ENCODE measurements around the gene NONO. TPM values are rescaled to one million over a fixed set of nuclear protein-coding genes. Genes with fewer than 3 reads are reported as not detected.
"Not testable (repeated sequence)": the region's sequence is repeated elsewhere in the genome, so short reads cannot be mapped to it uniquely, and the experiment has no call there.

NONO gene
- total RNA-seq, 2 experiments from 2014 or later: 440 to 472 TPM

- H3K9me3 Mint-ChIP-seq: no peaks in the 10 kb centered on the region
- ATAC-seq (ENCODE audit: poor library complexity): no peak
- peaks cover 26% of the 10 kb centered on the region for H3K4me1 Mint-ChIP-seq (ENCODE audit: low read depth)
- no peak overlapping the region for H3K4me3 Mint-ChIP-seq
- TF ChIP-seq, protein P1, sequence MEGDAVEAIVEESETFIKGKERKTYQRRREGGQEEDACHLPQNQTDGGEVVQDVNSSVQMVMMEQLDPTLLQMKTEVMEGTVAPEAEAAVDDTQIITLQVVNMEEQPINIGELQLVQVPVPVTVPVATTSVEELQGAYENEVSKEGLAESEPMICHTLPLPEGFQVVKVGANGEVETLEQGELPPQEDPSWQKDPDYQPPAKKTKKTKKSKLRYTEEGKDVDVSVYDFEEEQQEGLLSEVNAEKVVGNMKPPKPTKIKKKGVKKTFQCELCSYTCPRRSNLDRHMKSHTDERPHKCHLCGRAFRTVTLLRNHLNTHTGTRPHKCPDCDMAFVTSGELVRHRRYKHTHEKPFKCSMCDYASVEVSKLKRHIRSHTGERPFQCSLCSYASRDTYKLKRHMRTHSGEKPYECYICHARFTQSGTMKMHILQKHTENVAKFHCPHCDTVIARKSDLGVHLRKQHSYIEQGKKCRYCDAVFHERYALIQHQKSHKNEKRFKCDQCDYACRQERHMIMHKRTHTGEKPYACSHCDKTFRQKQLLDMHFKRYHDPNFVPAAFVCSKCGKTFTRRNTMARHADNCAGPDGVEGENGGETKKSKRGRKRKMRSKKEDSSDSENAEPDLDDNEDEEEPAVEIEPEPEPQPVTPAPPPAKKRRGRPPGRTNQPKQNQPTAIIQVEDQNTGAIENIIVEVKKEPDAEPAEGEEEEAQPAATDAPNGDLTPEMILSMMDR (IDR thresholded peaks at IDR 0.05): no peak
- H3K4me3 ChIP-seq (ENCODE audit: low read length): no peak overlapping the region
- no peaks in the 10 kb centered on the region for H3K27me3 ChIP-seq (ENCODE audit: control insufficient read depth in 1 of 2, insufficient read depth in 2 of 2, low read length in 2 of 2)
- peak in 1 of 14 experiments; percentile 14 for DNase-seq
- no peaks in the 10 kb centered on the region for H3K36me3 ChIP-seq (ENCODE audit: insufficient read depth, low read length)
- CTCF ChIA-PET: no interaction called here
- peaks cover 27% of the 10 kb centered on the region for H3K4me1 ChIP-seq (ENCODE audit: insufficient read depth, low read length)
- intact Hi-C loops (cut with DNase I, micrococcal nuclease): loop anchor here (10.0 kb wide), 3 partner anchors 109 to 191 kb away; partner anchors contain the start of genes FOXO4 (in 2 of the 2), SNX12 (in 1 of the 2) and TAF1 (in 1 of the 2)
- peak overlapping the region; percentile 93 for H3K27ac Mint-ChIP-seq
- peaks cover 5% of the 10 kb centered on the region for H3K36me3 Mint-ChIP-seq (ENCODE audit: low read depth)
- no peak overlapping the region for H3K27ac ChIP-seq (ENCODE audit: low read depth in 1 of 2, low read length in 2 of 2)
- POLR2A ChIA-PET: interaction anchor here (3.3 to 3.7 kb wide), 2 partner anchors 27 to 110 kb away, joined by 77 to 105 read pairs; partner anchors contain the start of genes NONO and TAF1
- H3K9me3 ChIP-seq (ENCODE audit: control insufficient read depth in 1 of 2, insufficient read depth in 1 of 2, low read length in 2 of 2): no peaks in the 10 kb centered on the region
- no peaks in the 10 kb centered on the region for H3K27me3 Mint-ChIP-seq
These were observed 27.4 kb upstream of the NONO start for GRCh38 chrX:71256051-71256450.

- Histone ChIP-seq H3K4me3 (ENCODE audit: low read length) (no peak overlapping the region), H3K4me1 (ENCODE audit: insufficient read depth, low read length) (peaks cover 24% of the 10 kb centered on the region), H3K27me3 (ENCODE audit: control insufficient read depth in 1 of 2, insufficient read depth in 2 of 2, low read length in 2 of 2) (no peaks in the 10 kb centered on the region), H3K9me3 (ENCODE audit: control insufficient read depth in 1 of 2, insufficient read depth in 1 of 2, low read length in 2 of 2) (no peaks in the 10 kb centered on the region), H3K36me3 (ENCODE audit: insufficient read depth, low read length) (no peaks in the 10 kb centered on the region), H3K27ac (ENCODE audit: low read depth in 1 of 2, low read length in 2 of 2) (no peak overlapping the region)
- DNase-seq: no peak
- intact Hi-C loops (cut with DNase I, micrococcal nuclease): loop anchor here (10.0 kb wide), 3 partner anchors 108 to 192 kb away; partner anchors contain the start of genes FOXO4 (in 2 of the 2), SNX12 (in 1 of the 2) and TAF1 (in 1 of the 2)
- POLR2A ChIA-PET: interaction anchor here (3.7 kb wide), 1 partner anchor 26 kb away, joined by 105 read pairs; the partner anchor contains the start of gene NONO
- no peak overlapping the region for H3K27ac Mint-ChIP-seq
- TF ChIP-seq, protein P1 (IDR thresholded peaks at IDR 0.05): no peak
- no peaks in the 10 kb centered on the region for H3K9me3 Mint-ChIP-seq
- H3K4me1 Mint-ChIP-seq (ENCODE audit: low read depth): peaks cover 21% of the 10 kb centered on the region
- peaks cover 5% of the 10 kb centered on the region for H3K36me3 Mint-ChIP-seq (ENCODE audit: low read depth)
- H3K4me3 Mint-ChIP-seq: no peak overlapping the region
- CTCF ChIA-PET: no interaction called here
- no peak for ATAC-seq (ENCODE audit: poor library complexity)
- H3K27me3 Mint-ChIP-seq: no peaks in the 10 kb centered on the region
These were observed 26.6 kb upstream of the NONO start for GRCh38 chrX:71256856-71257255.

- H3K4me1 Mint-ChIP-seq (ENCODE audit: low read depth); H3K36me3 Mint-ChIP-seq (ENCODE audit: low read depth); ATAC-seq (ENCODE audit: poor library complexity); H3K27ac ChIP-seq (ENCODE audit: low read depth in 1 of 2, low read length in 2 of 2); H3K27me3 Mint-ChIP-seq; H3K9me3 Mint-ChIP-seq; H3K9me3 ChIP-seq (ENCODE audit: control insufficient read depth in 1 of 2, insufficient read depth in 1 of 2, low read length in 2 of 2); H3K4me3 Mint-ChIP-seq; H3K27me3 ChIP-seq (ENCODE audit: control insufficient read depth in 1 of 2, insufficient read depth in 2 of 2, low read length in 2 of 2); DNase-seq; H3K36me3 ChIP-seq (ENCODE audit: insufficient read depth, low read length); CTCF ChIA-PET; POLR2A ChIA-PET; H3K27ac Mint-ChIP-seq; intact Hi-C loops (cut with DNase I, micrococcal nuclease); H3K4me1 ChIP-seq (ENCODE audit: insufficient read depth, low read length); H3K4me3 ChIP-seq (ENCODE audit: low read length): not testable (repeated sequence)
These were observed 14.8 kb upstream of the NONO start for GRCh38 chrX:71268624-71269023.

GRCh38 chrX:71269801-71270395, 13.5 kb upstream of the NONO start:
- ChIA-PET POLR2A (no interaction called here), CTCF (no interaction called here)
- no peaks in the 10 kb centered on the region for H3K27me3 ChIP-seq (ENCODE audit: control insufficient read depth in 1 of 2, insufficient read depth in 2 of 2, low read length in 2 of 2)
- H3K9me3 ChIP-seq (ENCODE audit: control insufficient read depth in 1 of 2, insufficient read depth in 1 of 2, low read length in 2 of 2): no peaks in the 10 kb centered on the region
- DNase-seq: no peak
- no peaks in the 10 kb centered on the region for H3K4me1 Mint-ChIP-seq (ENCODE audit: low read depth)
- no peaks in the 10 kb centered on the region for H3K4me1 ChIP-seq (ENCODE audit: insufficient read depth, low read length)
- H3K36me3 Mint-ChIP-seq (ENCODE audit: low read depth): no peaks in the 10 kb centered on the region
- H3K4me3 ChIP-seq (ENCODE audit: low read length): no peak overlapping the region
- ATAC-seq (ENCODE audit: poor library complexity): no peak
- no peaks in the 10 kb centered on the region for H3K27me3 Mint-ChIP-seq
- H3K4me3 Mint-ChIP-seq: no peak overlapping the region
- H3K9me3 Mint-ChIP-seq: no peaks in the 10 kb centered on the region
- no peak overlapping the region for H3K27ac Mint-ChIP-seq
- H3K36me3 ChIP-seq (ENCODE audit: insufficient read depth, low read length): no peaks in the 10 kb centered on the region
- intact Hi-C loops (cut with DNase I, micrococcal nuclease): no loop called here
- TF ChIP-seq, protein P1 (IDR thresholded peaks at IDR 0.05): no peak
- H3K27ac ChIP-seq (ENCODE audit: low read depth in 1 of 2, low read length in 2 of 2): no peak overlapping the region

DNA sequence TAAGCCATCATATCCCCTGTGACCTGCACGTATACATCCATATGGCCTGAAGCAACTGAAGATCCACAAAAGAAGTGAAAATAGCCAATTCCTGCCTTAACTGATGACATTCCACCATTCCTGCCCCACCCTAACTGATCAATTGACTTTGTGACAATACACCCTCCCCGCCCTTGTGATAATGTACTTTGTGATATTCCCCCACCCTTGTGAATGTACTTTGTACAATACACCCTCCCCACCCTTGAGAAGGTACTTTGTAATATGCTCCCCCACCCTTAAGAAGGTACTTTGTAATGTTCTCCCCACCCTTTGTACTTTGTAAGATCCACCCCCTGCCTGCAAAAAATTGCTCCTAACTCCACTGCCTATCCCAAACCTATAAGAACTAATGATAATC, 11.1 kb upstream of the NONO start:
- H3K4me3 Mint-ChIP-seq; H3K36me3 Mint-ChIP-seq (ENCODE audit: low read depth); H3K27me3 Mint-ChIP-seq; H3K36me3 ChIP-seq (ENCODE audit: insufficient read depth, low read length); POLR2A ChIA-PET; DNase-seq; H3K9me3 ChIP-seq (ENCODE audit: control insufficient read depth in 1 of 2, insufficient read depth in 1 of 2, low read length in 2 of 2); H3K27me3 ChIP-seq (ENCODE audit: control insufficient read depth in 1 of 2, insufficient read depth in 2 of 2, low read length in 2 of 2); H3K4me3 ChIP-seq (ENCODE audit: low read length); H3K4me1 Mint-ChIP-seq (ENCODE audit: low read depth); H3K27ac ChIP-seq (ENCODE audit: low read depth in 1 of 2, low read length in 2 of 2); intact Hi-C loops (cut with DNase I, micrococcal nuclease); ATAC-seq (ENCODE audit: poor library complexity); H3K27ac Mint-ChIP-seq; H3K9me3 Mint-ChIP-seq; H3K4me1 ChIP-seq (ENCODE audit: insufficient read depth, low read length); CTCF ChIA-PET: not testable (repeated sequence)
